GM21825 (cell line): ENCODE data around the gene PNRC1.
"Not testable (repeated sequence)": the region's sequence is repeated elsewhere in the genome, so short reads cannot be mapped to it uniquely, and the experiment has no call there.

ENCODE experiments used
- ATAC-seq: cut with Tn5 transposase; IDR thresholded peaks from one replicate; pipeline ENCODE4 v1.9.1; 2021; ENCODE audit warnings: mild to moderate bottlenecking, moderate library complexity; ENCODE audit not compliant: unreplicated experiment

The PNRC1 gene

DNA sequence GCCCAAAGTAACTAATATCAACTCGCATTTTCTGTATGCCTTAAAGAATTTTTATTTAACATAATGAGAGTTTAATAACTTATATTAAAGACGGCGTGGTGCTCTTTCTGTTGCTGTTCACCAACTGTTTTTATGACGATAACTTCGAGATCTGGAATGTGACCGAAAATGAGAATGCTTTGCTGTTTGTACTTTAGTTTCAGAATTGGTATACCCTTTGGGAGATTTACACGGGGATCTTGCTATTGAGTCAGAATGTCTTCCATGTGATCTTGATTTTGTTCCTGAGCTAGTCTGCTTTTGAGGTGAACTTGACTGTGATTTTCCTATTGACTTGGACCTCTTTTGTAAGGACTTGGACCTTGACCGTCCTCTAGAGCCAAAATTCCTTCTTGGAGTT, 17.9 kb downstream of the PNRC1 start:
- ATAC-seq: no peak

GRCh38 chr6:89100114-89100513, 19.6 kb downstream of the PNRC1 start:
- ATAC-seq: no peak

DNA sequence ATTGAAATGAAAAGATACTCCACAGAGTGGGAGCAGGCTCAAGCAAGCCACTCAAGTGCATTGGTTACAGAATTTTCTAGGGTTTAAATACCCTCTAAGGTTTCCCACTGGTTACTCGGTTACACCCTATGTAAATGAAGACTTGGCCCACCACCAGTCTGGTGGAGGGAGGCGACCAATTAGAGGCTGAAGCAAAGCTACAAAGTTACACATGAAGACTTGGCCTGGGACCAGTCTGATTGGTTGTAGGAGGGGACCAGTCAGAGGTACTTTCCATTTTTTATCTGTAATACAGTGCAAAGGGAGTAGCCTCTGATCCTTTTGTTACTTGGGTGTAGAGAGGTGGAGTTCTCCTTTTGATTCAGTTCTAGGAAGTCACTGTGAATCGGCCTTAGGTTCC, 29.7 kb downstream of the PNRC1 start:
- ATAC-seq: no peak

- ATAC-seq: no peak
These were observed 31.4 kb downstream of the PNRC1 start for GRCh38 chr6:89111933-89112332.

DNA sequence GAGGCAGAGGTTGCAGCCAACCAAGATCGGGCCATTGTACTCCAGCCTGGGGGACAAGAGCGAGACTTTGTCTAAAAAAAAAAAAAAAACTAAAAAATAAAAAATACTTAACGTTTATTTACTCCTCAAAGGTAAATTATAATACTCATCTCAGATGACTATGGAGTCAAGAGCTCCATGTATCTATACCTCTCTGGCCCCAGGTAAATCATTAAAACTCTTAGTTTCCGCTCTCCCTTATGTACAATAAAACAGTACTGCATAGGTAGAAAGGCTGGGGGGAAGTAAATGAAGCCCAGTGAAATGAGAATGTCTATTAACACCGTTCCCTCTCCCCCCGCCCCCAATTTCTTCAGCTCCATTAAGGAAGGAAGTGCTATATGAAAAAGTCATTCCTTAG, 36.2 kb downstream of the PNRC1 start:
- ATAC-seq: no peak

GRCh38 chr6:89117211-89118108, 36.9 kb downstream of the PNRC1 start, which contains the start of gene SRSF12:
Gene SRSF12, minus strand, starts transcription at chr6:89118071. Its CDS starts 184 bp downstream, at chr6:89117887.
- ATAC-seq: peak; percentile 73

DNA sequence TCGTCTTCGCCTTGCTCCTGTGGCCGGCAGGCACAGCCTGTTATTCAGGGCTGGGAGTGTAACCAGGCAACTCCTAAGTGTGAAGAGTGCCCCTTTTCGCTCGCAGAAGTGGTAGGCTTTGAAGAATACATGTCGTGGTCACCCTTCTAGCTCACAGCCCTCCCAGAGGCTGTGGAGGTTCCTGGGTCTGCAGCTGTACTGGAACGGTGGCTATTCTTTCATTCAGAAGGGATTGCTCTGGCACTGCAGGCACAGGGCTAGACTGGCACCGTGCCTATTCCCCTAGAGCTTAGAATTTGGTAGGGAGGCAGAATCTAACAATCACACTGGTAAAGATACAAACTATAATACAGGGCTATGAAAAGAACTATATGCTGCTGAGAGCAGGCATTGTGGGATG, 38.4 kb downstream of the PNRC1 start:
- ATAC-seq: no peak

DNA sequence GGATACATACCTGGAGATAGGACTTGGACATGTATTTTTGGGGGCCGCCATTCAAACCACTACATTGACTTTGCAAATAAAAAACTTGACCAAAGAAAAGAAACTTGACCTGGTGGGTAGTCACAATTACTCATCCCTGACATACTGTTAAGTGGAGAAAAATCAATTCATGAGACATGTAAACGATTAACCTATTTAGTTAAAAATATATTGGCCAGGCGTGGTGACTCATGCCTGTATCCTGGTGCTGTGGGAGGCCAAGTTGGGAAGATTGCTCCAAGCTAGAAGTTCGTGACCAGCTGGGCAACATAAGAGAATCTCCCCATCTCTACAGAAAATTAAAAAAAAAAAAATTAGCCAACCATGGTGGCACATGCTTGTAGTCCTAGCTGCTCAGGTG, 39.8 kb downstream of the PNRC1 start:
- ATAC-seq: no peak

- no peak for ATAC-seq
These were observed 41.4 kb downstream of the PNRC1 start for GRCh38 chr6:89121934-89122333.

DNA sequence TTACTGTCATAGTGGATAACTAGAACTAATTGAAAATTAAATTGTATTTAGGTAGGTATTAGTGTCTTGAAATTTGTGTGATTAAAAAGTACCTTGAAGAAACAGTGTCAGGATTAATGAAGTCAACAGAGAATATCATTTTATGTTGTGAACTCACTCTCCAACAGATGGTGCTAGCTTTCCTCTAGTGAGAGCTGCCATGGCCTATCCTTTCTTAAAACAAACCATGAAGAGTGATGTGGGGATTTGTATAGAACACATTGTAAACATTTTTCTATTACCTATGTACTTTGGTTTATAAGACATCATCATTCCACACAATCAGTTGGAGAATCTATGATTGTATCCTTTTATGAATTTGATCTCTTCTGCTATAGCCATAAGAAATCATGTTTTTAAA, 42.1 kb downstream of the PNRC1 start:
- no peak for ATAC-seq

- not testable (repeated sequence) for ATAC-seq
These were observed 47.7 kb downstream of the PNRC1 start for GRCh38 chr6:89128256-89128671.

GRCh38 chr6:89131599-89131998, 51.0 kb downstream of the PNRC1 start:
- ATAC-seq: no peak

- no peak for ATAC-seq
These were observed 51.5 kb downstream of the PNRC1 start for GRCh38 chr6:89132057-89132456.

DNA sequence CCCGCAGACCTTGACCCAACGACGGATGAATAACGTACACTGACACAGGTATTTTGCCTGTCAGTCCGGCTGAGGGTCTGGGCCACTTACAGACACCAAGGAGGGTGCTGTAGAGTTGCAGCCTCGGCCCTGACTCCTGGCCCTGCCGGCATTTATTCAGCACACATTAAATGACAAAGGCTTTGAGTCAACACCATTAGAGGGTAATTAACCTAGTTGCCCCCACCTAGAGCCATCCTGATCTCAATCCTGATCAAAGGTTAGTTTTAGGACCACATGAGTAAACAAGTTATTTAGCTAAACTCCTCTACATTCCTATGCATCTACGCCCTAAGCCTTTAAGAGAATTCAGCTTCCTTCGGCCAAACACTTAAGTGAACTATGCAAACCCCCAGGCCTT, 53.4 kb downstream of the PNRC1 start:
- ATAC-seq: no peak

GRCh38 chr6:89134723-89135122, 54.2 kb downstream of the PNRC1 start:
- ATAC-seq: no peak
